ENCODE results near the gene IL2RA. TPM values are rescaled to one million over a fixed set of nuclear protein-coding genes. Genes with fewer than 3 reads are reported as not detected.
A peak's percentile ranks its signal among the peaks of the same experiment; 100 is the strongest.
"Not testable (repeated sequence)": the region's sequence is repeated elsewhere in the genome, so short reads cannot be mapped to it uniquely, and the experiment has no call there.

The IL2RA gene
- polyA plus RNA-seq, 10 donors = 0.45 to 0.92 (median 0.58) TPM; not detected in 6

DNA sequence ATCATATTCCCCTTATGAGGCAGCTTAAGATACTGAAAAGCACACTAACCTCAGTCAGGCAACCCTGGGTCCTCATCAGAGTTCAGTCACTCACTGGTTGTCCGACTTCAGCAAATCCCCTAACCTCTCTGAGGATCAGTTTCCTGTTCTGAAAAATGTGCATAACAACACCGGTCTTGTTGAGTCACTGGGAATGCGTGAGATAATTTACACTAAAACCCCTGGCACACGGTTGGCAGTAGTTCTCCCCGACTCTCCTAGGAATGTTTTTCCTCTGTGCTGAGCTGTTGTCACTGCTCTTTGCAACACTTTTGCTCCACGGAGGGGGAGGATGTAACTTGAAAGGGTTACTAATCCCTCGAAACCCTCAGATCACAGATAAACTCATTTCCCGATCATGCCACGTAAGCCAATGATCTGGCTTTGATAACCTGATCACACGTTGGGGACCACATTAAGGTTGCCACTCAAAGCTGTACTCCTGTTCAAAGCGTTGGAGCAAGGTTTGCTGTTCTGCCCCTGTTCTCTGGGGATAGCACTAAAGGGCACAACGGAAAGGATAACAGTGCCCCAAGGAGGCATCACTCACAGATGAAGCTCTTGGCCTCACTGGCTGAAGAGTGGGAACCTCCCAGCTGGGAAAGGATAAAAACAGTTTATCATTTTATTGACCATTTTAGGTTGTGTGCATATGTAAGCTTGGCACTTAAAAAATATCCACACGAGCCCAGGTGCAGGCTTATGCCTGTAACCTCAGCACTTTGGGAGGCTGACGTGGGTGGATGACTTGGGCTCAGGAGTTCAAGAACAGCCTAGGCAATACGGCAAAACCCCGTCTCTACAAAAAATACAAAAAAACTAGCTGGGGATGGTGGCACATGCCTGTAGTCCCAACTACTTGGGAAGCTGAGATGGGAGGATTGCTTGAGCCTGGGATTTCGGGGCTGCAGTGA, 21.6 kb upstream of the IL2RA start:
- DNase-seq = peak in 1 of 3 donors; percentile 32

DNA sequence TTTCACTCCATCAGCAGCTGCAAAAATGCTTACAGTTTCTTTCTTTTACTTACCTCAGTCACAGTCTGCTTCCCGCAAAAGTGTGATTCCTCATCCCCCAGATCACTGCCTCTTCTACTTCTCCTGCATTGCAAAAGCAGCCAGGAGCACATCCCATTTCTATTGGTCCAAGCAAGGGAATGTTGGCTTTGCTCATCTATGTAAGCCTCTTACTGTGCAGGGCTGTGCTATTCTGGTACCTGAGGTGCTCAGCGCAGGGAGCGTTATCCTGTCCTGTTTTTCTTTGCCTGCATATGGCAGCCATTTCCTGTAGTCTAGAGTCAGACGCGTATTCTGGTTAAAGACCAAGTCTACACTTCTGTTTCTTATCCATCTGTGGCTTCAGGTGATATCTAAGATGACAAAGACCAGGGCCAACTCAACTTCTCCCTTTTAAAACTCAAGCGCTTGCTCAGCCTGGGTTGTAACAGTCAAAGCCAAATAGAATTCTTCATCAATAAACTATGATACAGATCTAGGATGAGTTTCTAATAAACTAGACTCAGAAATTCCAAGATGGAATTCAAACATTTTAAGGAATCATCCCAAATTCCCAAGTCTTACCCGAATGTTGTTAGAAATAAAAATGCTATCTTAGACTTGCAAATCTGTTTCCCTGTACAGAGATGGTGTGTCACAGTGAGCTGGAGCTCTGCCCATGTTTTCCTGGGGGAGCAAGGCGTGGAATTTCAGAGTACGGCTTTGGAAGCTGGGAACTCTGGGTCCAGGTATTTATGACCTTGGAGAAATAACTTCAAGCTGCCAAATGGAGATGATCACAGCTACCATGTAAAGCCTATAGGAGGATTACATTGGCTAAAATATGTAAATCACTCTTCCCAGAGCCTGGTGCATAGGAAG, 20.6 kb upstream of the IL2RA start:
- no peak for DNase-seq

DNA sequence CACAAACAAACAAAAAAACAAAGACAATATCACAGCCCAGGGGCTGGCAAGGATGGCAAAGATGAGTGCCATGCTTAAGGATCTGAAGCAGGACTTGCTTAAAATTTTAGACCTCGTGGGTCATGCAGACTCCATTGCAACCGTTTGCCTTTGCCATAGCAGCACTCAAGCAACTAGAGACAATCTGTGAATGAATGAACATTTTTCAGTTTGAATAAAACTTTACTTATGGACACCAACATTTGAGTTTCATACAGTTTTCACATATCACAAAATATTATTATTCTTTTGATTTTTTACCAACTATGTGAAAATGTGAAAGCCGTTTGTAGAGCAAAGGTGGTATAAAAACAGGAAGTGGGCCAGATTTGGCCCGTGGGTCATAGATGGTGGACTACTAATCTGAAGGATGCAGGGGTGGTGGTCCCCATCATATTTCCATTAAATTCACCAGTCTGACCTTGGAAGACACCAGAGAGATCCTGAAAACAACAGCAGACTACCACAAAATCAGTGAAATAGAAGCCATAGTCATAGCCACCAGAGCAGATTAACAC, 18.3 kb upstream of the IL2RA start:
- DNase-seq = no peak

DNA sequence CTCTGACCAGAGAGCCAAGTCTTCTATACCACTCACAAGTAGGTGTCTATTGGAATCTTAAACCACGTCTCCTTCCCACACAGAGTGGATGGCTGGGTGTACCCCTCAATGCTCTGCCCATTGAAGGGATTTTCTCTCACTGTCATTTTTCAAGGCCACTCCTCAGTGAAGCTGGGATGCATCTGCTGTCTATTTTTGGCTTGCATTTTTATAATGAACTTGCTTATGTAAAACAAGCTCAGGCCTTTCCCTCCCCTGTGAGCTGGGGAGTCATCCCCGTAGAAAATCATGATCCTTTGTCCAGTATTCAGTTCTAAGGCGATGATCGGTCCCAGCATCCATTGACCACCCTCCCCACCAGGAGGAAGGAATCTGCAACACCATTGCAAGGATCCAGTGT, 16.9 kb upstream of the IL2RA start:
- DNase-seq = no peak

DNA sequence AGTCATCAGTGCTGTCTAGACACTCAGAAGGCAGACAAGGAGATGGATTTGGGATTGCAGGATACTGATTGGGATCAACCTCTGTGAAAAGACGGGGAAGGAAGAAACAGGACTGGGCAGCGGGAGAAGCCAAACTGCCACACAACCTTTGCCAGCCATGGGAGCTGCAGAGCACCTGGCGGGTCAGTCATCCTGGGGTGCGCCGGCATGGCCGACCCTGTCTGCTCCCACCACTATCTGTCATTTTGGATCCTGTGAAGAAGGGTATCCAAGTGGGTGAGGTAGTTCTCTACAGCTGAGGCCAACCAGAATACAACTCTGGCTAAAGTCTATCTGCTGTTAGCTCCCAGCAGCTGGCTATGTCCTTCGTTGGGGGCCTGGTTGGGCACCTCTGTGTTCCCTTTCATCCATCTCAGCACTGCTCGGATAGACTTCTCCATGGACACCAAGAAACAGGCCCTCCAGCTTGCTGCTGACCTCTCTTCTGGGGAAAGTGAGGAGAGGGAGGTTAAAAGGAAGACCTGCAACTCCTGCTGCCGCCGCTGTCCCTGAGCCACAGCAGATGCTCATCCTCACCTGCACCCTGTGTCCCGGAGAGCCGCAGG, 15.0 kb upstream of the IL2RA start:
- no peak for DNase-seq

DNA sequence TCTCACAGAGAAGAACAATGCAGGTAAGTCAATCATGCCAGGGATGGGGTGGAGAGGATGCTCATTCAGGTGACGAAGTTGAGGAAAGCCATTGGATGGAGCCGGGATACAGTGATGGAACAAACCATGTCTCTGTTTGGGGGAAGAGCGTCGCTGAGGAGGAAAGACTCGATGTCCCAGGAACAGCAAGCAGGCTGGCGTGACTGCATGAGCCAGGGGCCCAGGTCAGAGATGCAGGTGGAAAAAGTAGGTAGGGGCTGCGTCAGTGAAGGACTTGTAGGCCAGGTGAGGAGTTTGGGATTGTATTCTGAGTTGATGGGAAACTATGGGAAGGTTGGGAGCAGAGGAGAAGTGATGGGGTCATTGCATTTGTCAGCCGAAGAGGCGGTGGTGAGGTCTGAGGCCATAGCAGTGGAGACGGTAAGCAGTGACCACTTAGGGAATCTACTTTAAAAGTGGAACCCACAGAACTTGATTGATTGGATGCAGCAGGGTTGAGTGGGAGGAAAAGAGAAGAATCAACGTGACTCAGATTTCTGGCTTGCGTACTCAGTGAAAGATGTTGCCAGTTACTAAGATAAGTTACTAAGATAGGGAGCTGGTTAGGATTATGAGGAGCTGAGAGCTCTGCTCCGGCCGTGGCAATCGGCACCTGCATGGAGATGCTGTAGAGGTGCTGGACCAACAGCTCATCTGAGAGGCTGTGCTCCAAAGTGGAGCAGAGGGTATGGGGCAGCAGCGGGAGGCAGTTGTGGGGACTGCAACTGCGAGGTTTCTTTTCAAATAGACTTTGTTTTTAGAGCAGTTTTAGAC, 12.5 kb upstream of the IL2RA start:
- no peak for DNase-seq

DNA sequence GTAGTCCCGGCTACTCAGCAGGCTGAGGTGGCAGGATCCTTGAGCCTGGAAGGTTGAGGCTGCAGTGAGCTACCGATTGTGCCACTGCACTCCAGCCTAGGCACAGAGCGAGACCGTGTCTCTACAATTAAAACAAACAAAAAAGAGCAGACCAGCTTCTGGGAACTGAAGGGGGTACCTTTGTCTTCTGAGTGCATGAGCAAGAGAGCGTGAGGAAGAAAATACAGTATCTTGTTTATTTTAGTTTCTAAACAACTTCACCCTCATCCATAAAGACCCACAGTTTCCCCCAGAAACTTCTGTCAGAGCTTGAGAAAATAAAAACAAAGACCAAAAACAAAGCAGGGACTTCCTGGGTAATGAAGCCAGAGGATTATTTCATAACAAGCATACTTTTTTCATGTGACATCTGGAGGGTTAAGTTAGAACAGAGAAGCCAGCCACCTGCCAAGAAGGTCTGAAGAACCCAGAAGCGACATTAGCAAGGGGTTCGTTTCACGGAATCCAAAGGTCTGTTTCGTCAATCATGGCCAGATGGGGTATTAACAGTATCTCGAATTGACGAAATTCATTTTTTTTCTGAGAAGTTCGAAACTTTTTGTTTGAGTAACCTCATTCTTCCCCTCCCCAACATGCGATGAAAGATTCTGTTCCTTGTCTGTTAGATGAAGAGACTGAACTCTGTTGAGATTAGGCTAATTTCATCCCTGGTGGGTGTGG, 10.2 kb upstream of the IL2RA start:
- no peak for DNase-seq

DNA sequence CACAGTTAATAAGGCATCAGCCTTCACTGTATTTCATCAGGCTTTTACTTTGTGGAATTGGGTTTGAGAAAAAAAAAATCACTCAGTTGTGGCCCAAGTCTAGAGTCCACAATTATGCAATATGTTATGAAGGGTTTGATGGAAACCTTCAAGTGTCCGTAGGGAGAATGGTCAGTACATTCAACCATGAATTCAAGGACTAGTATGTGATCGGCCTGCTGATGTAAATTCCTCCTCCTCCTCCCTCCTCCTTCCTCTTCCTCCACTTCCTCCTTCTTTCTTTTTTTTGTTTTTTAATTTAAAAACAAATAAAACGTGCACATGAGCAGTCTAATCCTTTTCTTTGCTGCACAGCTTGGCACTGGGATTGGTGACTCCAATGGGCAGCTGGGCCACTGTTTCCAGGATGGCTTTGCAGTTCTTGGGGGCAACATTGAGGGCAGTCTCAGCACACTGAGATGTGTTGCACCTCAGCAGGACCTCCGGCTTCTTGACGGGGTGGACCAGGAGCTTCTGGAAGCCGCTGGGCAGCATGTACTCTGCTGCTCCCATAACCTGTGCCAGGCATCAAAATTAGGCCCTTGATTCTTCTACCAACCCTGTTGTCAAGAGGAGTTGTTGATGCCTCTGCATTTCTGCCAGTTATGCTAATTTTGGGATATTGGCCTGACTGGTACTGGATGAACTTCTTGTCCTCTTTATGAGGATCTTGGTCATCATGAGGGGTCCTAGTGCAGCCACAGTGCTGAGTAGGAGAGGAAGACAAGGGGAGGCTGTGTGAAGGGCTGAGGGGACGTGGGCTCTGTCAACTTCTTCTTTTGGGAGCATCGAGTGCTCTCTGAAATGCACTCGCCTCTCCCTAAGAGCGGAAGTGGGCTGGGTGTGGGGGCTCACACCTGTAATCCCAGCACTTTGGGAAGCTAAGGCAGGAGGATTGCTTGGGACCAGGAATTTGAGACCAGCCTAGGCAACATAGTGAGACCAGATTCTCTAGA, 9.3 kb upstream of the IL2RA start:
- no peak for DNase-seq

DNA sequence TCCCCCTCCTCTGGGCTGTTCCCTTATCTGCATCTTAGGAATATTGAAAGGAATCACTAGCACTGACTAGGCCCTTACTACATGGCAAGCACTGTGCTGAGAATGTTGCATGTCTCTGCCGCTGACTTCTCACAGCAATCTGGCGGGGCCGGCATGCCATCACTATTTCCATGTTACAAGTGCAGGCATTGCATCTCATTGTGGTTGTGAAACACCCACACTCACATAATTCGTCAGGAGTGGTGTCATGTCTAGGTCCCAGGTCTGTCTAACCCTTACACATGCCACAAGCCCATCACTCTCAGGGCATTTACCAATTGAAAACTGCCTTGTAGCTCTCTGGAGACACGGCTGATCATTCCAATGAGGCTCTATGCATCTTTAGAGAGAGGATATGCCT, 8.5 kb upstream of the IL2RA start:
- DNase-seq = no peak

DNA sequence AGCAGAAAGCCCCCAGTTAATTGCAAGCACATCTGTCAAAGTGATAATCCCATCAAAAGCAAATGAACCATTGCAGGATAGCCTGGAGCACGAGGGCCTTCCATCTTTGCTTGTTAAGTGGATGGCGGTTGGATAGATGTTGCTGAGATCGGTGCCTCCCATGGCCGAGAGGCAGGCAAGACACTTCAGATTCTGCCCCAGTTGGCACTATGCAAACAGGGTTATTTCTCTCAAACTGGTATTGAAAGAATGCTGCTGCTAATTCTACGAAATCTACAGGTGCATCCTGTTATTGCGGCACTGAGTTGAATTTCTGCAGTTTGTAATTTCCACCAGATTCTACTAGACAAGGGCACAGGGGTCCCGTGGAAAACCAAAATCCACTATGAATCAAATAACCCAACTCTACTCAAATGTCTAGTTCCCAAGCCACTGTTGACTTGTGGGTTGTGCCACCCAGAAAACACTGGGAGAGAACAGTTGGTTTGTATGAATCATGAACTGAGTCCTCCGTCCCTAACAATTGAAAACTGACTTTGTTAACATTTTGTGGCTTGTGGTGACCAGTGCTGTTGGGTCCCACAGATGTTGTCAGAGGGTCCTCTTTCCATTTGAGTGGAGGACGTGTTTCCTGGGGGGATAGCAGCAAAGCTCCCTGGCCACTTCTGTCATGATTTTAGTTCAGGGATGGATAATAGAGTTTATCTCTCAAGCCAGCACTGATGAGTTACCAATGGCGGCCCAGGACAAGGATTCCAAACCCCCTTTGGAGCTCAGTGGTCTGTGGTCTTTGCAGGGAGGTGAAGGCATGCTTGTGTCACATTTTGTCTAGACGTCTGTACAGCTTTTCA, 7.1 kb upstream of the IL2RA start:
- no peak for DNase-seq

DNA sequence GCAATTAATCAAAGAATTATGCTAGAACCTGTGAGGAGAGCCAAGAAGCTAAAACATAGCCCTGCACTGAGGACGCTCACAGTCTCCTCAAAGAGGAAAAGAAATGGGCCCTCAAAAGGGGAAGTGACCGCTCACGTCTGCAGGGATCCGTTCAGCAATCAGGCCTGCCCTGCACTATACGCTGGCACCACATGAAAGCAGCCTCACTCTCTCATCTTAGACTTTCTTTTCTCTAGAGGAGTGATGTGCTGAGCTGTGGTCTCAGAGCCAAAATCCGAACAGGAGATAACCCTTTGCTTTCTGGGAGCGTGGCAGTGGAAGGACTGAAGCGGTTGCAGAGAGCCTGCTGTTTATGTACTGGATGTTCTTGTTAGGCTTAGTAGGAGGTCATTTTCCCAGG, 6.3 kb upstream of the IL2RA start:
- no peak for DNase-seq

DNA sequence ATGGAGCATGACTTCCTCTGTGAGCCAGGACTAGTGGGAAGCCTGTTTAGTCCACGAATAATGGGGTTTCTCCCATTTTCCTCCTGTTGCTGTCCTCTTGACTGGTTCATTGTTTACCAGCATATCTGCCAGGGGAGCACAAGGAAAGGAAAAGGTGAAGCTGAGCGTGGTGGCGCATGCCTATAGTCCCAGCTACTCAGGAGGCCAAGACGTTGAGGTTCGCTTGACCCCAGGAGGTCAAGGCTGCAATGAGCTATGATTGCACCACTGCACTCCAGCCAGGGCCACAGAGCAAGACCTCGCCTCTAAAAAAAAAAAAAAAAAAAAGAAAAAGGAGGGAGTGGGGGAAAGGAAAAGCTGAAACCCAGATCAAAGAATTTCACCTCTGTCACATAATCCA, 5.8 kb upstream of the IL2RA start:
- DNase-seq = no peak

DNA sequence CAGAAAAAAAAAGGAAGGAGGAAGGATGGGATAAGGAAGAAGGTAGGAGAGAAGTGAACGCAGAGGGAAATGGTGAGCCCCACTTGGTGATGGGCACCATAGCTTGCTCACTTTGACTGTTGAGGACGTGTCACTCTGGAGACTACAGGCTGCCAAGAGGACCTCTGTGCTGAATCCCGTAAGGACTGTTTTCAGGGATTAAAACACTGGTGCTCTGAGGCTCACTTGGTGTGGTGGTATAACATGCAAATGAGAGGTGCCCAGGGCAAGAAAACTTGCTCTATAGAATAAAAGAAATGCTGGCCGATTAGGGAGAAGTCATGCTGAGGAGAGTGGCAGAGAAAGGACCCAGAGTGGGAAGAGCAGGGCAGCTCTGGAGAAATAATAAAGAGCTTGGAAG, 5.3 kb upstream of the IL2RA start:
- DNase-seq = no peak

DNA sequence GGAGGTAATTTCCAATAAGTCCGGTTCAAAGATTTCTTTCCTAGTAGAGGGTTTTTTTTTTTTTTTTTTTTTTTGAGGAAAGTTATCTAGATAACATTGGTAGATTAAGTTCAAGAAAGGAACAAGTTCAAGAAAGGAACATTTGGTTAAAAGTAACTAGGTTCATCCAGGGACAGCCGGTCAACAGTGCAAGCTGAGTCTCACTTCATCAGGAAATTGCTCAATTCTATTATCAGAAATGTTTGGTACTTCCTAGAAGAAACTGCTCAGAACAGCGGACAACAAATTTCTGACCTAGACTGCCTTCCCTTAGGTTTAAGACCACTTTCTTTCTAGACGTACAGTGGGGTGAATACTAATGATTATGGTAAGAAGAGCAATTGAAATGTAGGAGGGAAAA, 3.7 kb upstream of the IL2RA start:
- DNase-seq = no peak

DNA sequence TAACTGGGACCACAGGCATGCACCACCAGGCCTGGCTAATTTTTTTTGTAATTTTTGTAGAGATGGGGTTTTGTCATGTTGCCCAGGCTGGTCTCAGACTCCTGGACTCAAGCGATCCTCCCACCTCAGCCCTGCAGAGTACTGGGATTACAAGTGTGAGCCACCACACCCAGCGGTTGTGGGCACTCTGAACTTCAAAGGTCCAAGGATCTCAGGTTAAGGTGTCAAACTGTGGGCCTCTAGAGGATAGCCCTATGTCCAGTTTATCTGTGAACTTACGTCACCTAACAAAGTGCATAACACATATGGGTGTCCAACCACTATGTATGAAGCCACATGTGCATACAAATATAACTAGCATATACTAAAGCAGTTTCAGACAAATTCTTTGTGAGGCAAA, 3.2 kb upstream of the IL2RA start:
- DNase-seq = no peak

DNA sequence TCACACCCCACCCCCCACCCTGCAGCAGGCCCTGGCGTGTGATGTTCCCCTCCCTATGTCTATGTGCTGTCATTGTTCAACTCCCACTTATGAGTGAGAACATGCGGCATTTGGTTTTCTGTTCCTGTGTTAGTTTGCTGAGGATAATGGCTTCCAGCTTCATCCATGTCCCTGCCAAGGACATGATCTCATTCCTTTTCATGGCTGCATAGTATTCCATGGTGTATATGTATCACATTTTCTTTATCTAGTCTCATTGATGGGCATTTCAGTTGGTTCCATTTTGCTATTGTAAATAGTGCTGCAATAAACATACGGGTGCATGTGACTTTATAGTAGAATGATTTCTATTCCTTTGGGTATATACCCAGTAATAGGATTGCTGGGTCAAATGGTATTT, 2.6 kb upstream of the IL2RA start:
- DNase-seq = not testable (repeated sequence)

DNA sequence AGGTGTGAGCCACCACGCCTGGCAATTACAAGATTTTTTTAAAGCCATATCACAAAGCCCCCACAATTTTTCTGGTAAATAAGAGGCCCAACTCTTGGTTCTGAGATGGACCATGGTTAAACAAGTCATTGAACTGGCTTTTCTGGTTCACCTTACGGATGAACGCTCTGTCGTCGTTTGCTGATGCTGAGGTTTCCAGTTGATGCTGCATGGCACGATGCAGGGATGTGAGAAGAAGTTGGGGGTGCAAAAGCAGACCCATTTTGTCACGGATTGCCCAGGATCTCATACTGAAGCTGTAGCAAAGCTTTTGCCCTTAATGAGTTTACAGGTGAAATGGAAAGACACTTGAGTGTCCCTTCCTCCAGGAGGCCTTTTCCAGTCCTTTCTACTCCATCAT, 2.0 kb upstream of the IL2RA start:
- DNase-seq = no peak

DNA sequence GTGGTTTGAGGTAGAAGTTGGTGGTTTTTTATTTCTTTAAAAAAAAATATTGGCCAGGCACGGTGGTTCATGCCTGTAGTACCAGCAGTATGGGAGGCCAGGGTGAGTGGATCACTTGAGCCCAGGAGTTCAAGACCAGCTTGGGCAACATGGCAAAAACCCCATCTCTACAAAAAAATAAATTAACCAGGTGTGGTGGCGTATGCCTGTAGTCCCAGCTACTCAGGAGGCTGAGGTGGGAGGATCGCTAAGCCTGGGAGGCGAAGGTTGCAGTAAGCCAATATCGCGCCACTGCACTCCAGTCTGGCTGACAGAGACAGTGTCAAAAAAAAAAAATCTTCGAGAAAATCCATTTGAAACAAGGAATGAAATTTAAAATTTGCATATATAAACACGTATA, 1.1 kb downstream of the IL2RA start:
- no peak for DNase-seq
